T-cell (primary cell): ENCODE results near the gene SP8. TPM values are rescaled to one million over a fixed set of nuclear protein-coding genes. Genes with fewer than 3 reads are reported as not detected.

Experiments
- total RNA-seq, 35 experiments: library from RNA in 6 of 35; stranded (reverse) in 6 of 35; fragments of 120-200 nt in 1 of 35; gene quantifications; one replicate each; pipeline versions ENCODE4 v1.2.1 to v1.2.4 and lab custom pipeline; 2013 to 2026

The SP8 gene
- total RNA-seq, 5 donors from 2014 or later (not counting 1 experiment from before 2014, with no cell fraction given) = 0.18 TPM; not detected in 4

Other genes with a start within 250 kb of the SP8 start
- not detected for gene ABCB5, start 171.2 kb downstream of the SP8 start, total RNA-seq